Gastroesophageal sphincter (tissue), 3 donors: ENCODE measurements around the gene TCF4.

ENCODE experiments used
- EP300 ChIP-seq: sonication (generic); formaldehyde crosslinking; IDR thresholded peaks from one replicate; pipeline ENCODE4 v1.6.1; 2017; ENCODE audit warnings: antibody characterized with exemption, mild to moderate bottlenecking
- POLR2A ChIP-seq, 2 donors: fragments of 450-650 bp; IDR thresholded peaks; one replicate each; pipeline ENCODE4 v1.6.1; 2017; ENCODE audit warnings: antibody characterized with exemption in 2 of 2, mild to moderate bottlenecking in 2 of 2, moderate library complexity in 1 of 2
- TF ChIP-seq, protein P1 (sequence below), 4 experiments: fragments of 200-600 bp in 2 of 4; fragments of 450-650 bp in 2 of 4; sonication (generic) in 1 of 4; IDR thresholded peaks; one replicate each; pipeline ENCODE4 v1.5.1; 2017 to 2019; ENCODE audit warnings: antibody characterized with exemption in 4 of 4, mild to moderate bottlenecking in 2 of 4, moderate library complexity in 2 of 4

DNA sequence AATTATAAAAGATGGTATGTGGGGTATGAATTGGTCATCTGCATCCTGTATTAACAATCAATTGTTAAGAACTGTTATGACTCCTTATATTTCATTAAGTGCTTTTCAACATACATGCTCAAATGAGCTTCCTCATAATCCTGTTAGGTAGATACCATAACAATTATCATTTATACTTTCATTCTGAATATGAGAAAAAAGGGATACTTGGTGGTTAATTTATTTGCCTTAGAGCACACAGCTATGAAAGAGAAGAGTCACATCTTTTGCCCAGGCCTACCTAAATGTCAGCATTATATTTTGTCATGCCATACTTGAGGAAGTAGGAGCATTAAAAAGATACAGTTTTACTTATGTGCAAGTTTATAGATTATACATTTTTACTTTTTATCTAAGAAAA is 169.6 kb downstream of the TCF4 start:
- TF ChIP-seq, protein P1, sequence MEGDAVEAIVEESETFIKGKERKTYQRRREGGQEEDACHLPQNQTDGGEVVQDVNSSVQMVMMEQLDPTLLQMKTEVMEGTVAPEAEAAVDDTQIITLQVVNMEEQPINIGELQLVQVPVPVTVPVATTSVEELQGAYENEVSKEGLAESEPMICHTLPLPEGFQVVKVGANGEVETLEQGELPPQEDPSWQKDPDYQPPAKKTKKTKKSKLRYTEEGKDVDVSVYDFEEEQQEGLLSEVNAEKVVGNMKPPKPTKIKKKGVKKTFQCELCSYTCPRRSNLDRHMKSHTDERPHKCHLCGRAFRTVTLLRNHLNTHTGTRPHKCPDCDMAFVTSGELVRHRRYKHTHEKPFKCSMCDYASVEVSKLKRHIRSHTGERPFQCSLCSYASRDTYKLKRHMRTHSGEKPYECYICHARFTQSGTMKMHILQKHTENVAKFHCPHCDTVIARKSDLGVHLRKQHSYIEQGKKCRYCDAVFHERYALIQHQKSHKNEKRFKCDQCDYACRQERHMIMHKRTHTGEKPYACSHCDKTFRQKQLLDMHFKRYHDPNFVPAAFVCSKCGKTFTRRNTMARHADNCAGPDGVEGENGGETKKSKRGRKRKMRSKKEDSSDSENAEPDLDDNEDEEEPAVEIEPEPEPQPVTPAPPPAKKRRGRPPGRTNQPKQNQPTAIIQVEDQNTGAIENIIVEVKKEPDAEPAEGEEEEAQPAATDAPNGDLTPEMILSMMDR (IDR thresholded peaks at IDR 0.05) = no peak
- no peak for TF ChIP-seq EP300
- no peak for TF ChIP-seq POLR2A (IDR thresholded peaks at IDR 0.05)
